PC-9 (cell line): ENCODE measurements around the gene ACTN2. TPM values are rescaled to one million over a fixed set of nuclear protein-coding genes. Genes with fewer than 3 reads are reported as not detected.

Experiments used
- BruUV-seq: library from RNA; stranded (reverse); fragments of 400-500 nt; replicated peaks from 2 replicates; lab custom pipeline; 2021; lab: Mats Ljungman, UMichigan
- CTCF ChIA-PET: fragments of 300-600 bp; sonication (Branson Sonifier 250); formaldehyde crosslinking; loops from one replicate; lab custom pipeline; 2022; ENCODE audit warnings: antibody characterized with exemption; lab: Charles Lee
- POLR2A ChIA-PET: fragments of 300-600 bp; sonication (Branson Sonifier 250); formaldehyde crosslinking; loops from one replicate; lab custom pipeline; 2022; ENCODE audit warnings: antibody characterized with exemption; ENCODE audit not compliant: unreplicated experiment; lab: Charles Lee
- DNase-seq, 2 experiments: peaks; one replicate each; pipeline versions ENCODE4 v3.0.0 to v3.0.0-alpha.2; 2015 to 2022; ENCODE audit warnings: mixed read lengths in 1 of 2
- H2AFZ ChIP-seq: fragments of 200-600 bp; sonication (generic); 2 replicates; pipeline ENCODE4 v1.8.1; 2017; ENCODE audit warnings: antibody characterized with exemption
- H3F3A ChIP-seq: fragments of 200-600 bp; sonication (generic); 2 replicates; pipeline ENCODE4 v1.8.1; 2017; ENCODE audit warnings: antibody characterized with exemption, mild to moderate bottlenecking, low read depth; ENCODE audit not compliant: insufficient read depth
- H3K27ac ChIP-seq: fragments of 200-600 bp; sonication (generic); 2 replicates; pipeline ENCODE4 v1.6.1; 2016; ENCODE audit warnings: mixed run types
- H3K27me3 ChIP-seq: fragments of 200-600 bp; sonication (generic); 2 replicates; pipeline ENCODE4 v1.6.1; 2016; ENCODE audit warnings: low read depth, mixed run types; ENCODE audit not compliant: insufficient read depth
- H3K36me3 ChIP-seq: fragments of 200-600 bp; sonication (generic); 2 replicates; pipeline ENCODE4 v1.6.1; 2016; ENCODE audit warnings: low read depth, mixed run types
- H3K4me1 ChIP-seq: fragments of 200-600 bp; sonication (generic); replicated peaks from 2 replicates; pipeline ENCODE4 v1.6.1; 2016; ENCODE audit warnings: mixed run types; ENCODE audit not compliant: insufficient read depth
- H3K4me2 ChIP-seq: fragments of 200-600 bp; sonication (generic); 2 replicates; pipeline ENCODE4 v1.6.1; 2017; ENCODE audit warnings: mixed run types
- H3K4me3 ChIP-seq: fragments of 200-600 bp; sonication (generic); 2 replicates; pipeline ENCODE4 v1.6.1; 2016; ENCODE audit warnings: mixed run types
- H3K79me2 ChIP-seq: fragments of 200-600 bp; sonication (generic); 2 replicates; pipeline ENCODE4 v1.6.1; 2017; ENCODE audit warnings: low read depth, mixed run types
- H3K9me2 ChIP-seq: fragments of 200-600 bp; sonication (generic); 2 replicates; pipeline ENCODE4 v1.8.1; 2017; ENCODE audit warnings: mild to moderate bottlenecking; ENCODE audit not compliant: insufficient read depth
- H3K9me3 ChIP-seq: fragments of 200-600 bp; sonication (generic); 2 replicates; pipeline ENCODE4 v1.8.1; 2016; ENCODE audit warnings: low read depth; ENCODE audit not compliant: insufficient read depth
- H4K20me1 ChIP-seq: fragments of 200-600 bp; sonication (generic); 2 replicates; pipeline ENCODE4 v1.8.1; 2017; ENCODE audit not compliant: insufficient read depth
- CTCF ChIP-seq: fragments of 200-600 bp; sonication (generic); conservative IDR thresholded peaks from 2 replicates; pipeline ENCODE4 v1.6.1; 2017; ENCODE audit warnings: mixed run types, antibody characterized with exemption, mild to moderate bottlenecking, moderate library complexity
- EZH2 ChIP-seq: fragments of 200-600 bp; sonication (generic); IDR thresholded peaks from 2 replicates; pipeline ENCODE4 v1.8.0; 2017; ENCODE audit warnings: antibody characterized with exemption, low read depth
- intact Hi-C: fragments of 100-400 bp; cut with micrococcal nuclease; formaldehyde crosslinking; loops from one replicate; pipeline ENCODE4 v1.10.0; 2022; ENCODE audit not compliant: unreplicated experiment
- total RNA-seq: library from RNA; stranded (reverse); gene quantifications from 2 replicates; pipeline ENCODE4 v1.2.3, GENCODE V29; 2021

ACTN2 gene
- total RNA-seq, 1 experiment from 2014 or later, result not detected

- Histone ChIP-seq H3K9me2 (no peaks in the 10 kb centered on the region), H3K4me3 (peak within 1 kb of the TSS; percentile 86), H3K4me1 (peaks cover 5% of the 10 kb centered on the region; the same call in 1 of the 2 replicates), H3K36me3 (no peaks in the 10 kb centered on the region), H3K9me3 (no peaks in the 10 kb centered on the region), H3F3A (no peaks in the 10 kb centered on the region), H3K79me2 (peaks cover 10% of the 10 kb centered on the region; the same call in 1 of the 2 replicates), H4K20me1 (no peaks in the 10 kb centered on the region; the same call in 1 of the 2 replicates), H3K4me2 (peak within 1 kb of the TSS; percentile 96), H3K27ac (peak within 1 kb of the TSS; percentile 51; the same call in 1 of the 2 replicates), H2AFZ (peak within 1 kb of the TSS; percentile 94), H3K27me3 (peaks cover 23% of the 10 kb centered on the region)
- intact Hi-C loops, result loop anchor here (10.0 kb wide), 1 partner anchor 190 kb away; the partner anchor contains the start of gene HEATR1
- CTCF ChIA-PET, result interaction anchor here (0.6 to 0.8 kb wide), 2 partner anchors 36 to 186 kb away, joined by 4 to 7 read pairs; no protein-coding TSS in a partner anchor
- BruUV-seq, result TSS peak; percentile 49
- TF ChIP-seq CTCF (no peak), EZH2 (no peak)
- POLR2A ChIA-PET, result interaction anchor here (0.6 to 0.9 kb wide), 3 partner anchors 186 to 1290 kb away, joined by 3 to 7 read pairs (median 3); partner anchors contain the start of genes B3GALNT2 and HEATR1
- peak; percentile 94 for DNase-seq
These were observed 108.9 kb downstream of the ACTN2 start, which contains the start of gene MTR for GRCh38 chr1:236795035-236795756. MTR (plus strand) TSS chr1:236795292; CDS start chr1:236795704, 412 bp downstream.

GRCh38 chr1:236795757-236796667 is 109.7 kb downstream of the ACTN2 start:
- DNase-seq, result peak in 1 of 2 experiments; percentile 53
- H3K4me1 ChIP-seq, result peaks cover 5% of the 10 kb centered on the region; the same call in 1 of the 2 replicates
- POLR2A ChIA-PET, result interaction anchor here (0.6 kb wide), 1 partner anchor 61 kb away, joined by 3 read pairs; no protein-coding TSS in a partner anchor

More at GRCh38 chr1:236795757-236796667, 109.7 kb downstream of the ACTN2 start:
- Histone ChIP-seq H4K20me1 (no peaks in the 10 kb centered on the region; the same call in 1 of the 2 replicates), H3K9me3 (no peaks in the 10 kb centered on the region), H3K27ac (peak overlapping the region; percentile 51; the same call in 1 of the 2 replicates), H3K36me3 (no peaks in the 10 kb centered on the region), H3K4me2 (peak overlapping the region; percentile 96), H2AFZ (peak overlapping the region; percentile 94), H3K9me2 (no peaks in the 10 kb centered on the region), H3K27me3 (peaks cover 17% of the 10 kb centered on the region), H3K4me3 (peak overlapping the region; percentile 86), H3K79me2 (peaks cover 10% of the 10 kb centered on the region; the same call in 1 of the 2 replicates), H3F3A (no peaks in the 10 kb centered on the region)
- CTCF ChIA-PET, result no interaction called here
- no TSS peak for BruUV-seq
- intact Hi-C loops, result loop anchor here (10.0 kb wide), 1 partner anchor 191 kb away; the partner anchor contains the start of gene HEATR1
- TF ChIP-seq EZH2 (no peak), CTCF (no peak)
